GM04503 (cell line): ENCODE measurements around the gene ATOX1.
"Not testable (repeated sequence)": the region's sequence is repeated elsewhere in the genome, so short reads cannot be mapped to it uniquely, and the experiment has no call there.

Experiments used
- DNase-seq: peaks from one replicate; pipeline ENCODE4 v3.0.0-alpha.2; 2012; ENCODE audit warnings: low read depth

Gene ATOX1, protein sequence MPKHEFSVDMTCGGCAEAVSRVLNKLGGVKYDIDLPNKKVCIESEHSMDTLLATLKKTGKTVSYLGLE

DNA sequence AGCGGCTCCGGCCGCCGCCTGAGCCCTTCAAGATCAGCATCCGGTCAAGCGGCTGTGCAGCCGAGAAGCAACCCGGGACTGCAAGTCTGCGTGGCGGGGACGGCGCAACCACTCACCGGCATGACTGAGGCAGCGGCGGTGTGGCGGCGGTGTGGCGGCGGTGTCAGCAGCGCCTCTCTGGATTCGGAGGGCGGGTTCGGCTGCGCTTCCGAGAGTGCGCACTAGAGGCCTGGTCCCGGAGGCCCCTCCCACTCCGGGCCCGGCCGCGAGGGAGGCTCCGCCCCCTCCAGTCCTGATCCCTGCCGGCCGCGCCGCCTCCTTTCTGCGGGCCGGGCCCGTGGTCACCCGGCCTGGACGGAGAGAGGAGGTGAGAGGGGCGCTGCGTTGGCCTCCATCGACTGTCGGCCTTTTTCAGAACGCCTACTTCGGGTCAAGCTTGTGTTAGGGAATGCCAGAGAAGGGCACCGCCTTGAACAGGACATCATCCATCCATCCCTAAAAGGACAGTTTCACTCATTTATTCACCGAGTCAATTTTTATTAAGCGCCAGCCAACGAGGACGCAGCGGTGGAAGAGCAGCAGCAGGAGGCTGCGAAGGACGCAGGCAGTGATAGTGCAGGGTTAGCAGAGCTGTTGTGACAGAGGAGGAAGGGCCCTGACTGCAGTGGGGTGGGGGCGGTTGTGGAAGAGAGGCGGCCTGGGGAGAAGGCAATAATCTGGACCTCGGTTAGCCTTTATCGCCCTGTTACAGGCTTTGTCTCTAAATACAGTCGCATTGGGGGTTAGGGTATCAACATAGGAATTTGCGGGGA, at the start of gene ATOX1:
ATOX1 (minus strand) TSS at position 202 of the 812 bp plus-strand sequence; CDS start at position 122, 80 bp downstream.
- DNase-seq = no peak

DNA sequence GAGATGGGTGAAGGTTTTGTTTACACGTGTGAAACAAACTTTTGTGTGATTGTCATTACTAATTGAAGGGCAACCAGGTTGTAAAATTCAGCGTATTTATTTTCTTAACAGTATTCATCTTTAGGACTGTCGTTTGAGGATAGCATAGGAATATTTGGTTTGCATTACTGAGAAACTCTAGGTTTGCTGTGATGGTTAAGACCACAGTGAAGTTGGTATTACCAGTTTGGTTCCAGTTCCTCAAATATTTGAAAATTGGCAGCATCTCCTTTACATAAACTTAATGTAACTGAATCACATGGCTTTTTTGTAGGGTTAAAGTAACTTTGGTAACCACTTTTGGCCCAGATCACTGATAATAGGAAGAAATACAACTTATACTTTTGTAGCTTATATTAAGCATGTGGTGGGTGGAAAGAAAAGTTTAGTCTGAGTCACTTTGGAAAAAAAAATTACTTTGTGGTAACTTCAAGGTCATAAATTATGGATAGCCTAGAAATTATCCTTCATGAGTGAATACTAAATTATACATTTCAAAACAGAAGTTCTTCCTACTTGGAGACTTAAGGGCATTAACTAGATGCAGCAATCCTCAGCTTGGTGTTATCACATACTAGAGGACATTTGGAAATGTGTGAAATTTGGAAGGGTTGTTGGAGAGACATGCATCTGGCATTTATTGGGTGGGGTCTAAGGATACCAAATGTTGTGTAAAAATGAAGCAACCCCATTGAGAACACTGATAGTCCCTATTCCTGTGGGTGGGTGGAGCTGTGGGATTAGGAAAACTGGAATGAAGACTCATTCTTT, 47.2 kb upstream of the ATOX1 start:
- peak; percentile 80 for DNase-seq

DNA sequence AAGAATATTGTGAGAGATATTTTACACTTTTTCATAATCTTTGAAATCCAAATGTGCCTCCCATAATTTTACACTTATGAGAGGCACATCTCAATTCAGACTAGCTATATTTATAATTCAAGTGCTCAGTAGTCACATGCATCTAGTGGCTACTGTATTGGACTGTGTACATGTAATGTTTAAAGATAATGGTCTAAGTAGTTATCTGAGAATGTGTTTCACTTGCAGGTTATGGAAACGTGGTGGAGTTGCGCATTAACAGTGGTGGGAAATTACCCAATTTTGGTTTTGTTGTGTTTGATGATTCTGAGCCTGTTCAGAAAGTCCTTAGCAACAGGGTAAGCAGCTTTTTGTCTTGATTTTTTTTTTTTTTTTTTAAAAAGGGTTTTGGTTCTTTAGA, 42.1 kb upstream of the ATOX1 start:
- no peak for DNase-seq

DNA sequence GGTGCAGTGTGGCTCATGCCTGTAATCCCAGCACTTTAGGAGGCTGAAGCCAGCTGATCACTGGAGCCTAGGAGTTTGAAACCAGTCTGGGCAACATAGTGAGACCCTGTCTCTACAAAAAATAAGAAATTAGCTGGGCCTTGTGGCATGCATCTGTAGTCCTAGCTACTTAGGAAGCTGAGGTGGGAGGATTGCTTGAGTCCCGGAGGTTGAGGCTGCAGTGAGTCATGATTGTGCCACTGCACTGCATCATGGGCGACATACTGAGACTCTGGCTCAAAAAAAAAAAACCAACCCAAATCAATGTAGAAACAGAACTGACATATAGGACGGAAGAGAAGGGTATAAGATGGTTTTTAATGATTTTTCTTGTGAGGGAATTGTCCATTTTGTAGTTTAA, 41.0 kb upstream of the ATOX1 start:
- no peak for DNase-seq

DNA sequence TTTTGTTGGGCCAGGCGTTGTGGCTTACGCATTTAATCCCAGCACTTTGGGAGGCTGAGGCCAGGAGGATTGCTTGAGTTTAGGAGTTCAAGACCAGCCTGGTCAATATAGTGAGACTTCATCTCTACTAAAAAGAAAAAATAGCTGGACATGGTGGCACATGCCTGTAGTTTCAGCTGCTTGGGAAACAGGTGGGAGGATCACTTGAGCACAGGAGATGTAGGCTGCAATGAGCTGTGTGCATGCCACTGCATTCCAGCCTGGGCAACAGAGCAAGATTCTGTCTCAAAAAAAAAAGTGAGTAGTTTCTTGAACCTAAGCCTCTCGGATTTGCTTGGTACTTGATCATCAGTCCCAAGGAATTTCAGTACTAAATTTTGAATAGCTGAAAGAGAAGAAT, 40.2 kb upstream of the ATOX1 start:
- DNase-seq = no peak

DNA sequence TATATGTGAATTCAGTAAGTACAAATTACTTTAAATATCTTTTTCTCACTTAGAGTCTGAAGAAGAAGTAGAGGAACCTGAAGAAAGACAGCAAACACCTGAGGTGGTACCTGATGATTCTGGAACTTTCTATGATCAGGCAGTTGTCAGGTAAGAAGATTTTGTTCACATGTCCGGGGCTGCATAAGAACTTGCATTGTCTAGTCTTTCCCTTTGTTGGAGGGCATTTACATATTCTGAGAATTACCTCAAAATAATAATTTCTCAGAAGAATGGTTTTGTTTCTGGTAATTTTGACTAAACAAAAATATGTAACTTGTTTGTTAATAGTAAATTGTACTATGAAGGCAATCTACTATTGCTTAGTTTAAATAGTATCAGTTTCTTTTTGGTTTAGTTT, 37.0 kb upstream of the ATOX1 start:
- no peak for DNase-seq

DNA sequence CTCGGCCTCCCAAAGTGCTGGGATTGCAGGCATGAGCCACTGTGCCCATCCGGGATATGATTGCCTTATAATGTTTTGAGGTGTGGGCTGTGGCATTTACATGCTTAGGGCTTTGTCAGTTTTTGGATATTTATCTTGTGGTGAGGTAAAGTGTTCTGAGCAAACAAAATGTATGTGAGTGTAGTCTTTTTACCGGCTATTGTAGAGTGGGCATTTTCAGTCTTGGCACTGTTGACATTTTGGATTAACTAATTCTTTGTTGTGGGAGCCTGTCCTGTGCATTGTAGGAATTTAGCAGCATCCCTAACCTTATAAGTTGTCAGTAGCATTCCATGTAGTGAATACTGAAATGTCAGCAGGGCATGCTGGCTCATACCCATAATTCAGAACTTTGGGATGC, 34.9 kb upstream of the ATOX1 start:
- no peak for DNase-seq

DNA sequence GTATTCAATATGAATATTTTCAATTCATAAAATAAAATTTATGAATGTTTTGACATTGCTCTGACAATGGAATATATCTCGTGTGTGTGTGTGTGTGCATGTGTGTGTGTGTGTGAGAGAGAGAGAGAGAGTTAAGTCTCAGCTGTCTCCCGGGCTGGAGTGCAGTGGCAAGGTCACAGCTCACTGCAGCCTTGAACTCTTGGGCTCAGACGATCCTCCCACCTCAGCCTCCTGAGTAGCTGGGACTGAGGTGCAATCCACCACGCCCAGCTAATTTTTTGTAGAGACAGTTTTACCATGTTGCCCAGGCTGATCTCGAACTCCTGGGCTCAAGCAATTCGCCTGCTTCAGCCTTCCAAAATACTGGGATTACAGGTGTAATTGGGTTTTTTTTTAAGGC, 29.4 kb upstream of the ATOX1 start:
- no peak for DNase-seq

DNA sequence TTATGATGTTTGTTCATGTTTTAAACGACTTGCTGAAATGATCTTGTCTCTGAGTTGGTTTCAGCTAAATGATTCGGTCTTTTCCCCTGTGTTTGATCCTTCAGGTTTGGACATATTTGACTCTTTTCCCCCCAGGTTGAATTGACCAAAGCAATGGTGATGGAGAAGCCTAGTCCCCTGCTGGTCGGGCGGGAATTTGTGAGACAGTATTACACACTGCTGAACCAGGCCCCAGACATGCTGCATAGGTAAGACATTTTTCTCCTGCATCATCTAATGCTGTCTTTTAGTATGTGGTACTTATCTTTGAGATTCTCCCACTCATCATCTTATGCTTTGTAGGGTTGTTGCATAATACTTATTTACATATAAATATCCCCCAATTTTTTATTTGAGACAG, 28.0 kb upstream of the ATOX1 start:
- no peak for DNase-seq

DNA sequence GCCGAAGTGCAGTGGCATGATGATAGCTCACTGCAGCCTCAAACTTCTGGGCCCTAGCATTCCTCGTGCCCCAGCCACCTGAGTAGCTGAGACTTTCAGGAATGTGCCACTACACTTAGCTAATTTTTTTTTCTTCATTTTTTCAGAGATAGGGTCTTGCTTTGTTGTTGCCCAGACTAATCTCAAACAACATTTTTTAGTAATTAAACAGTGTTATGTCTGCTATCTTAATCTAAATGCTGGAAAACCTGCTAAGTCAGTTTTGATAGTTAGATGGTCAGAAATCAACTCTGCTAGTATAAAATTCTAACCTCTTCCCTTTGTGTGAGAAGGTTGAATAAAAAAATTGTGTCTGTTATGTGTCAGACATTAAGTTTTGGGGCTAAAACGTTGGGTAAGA, 25.7 kb upstream of the ATOX1 start:
- DNase-seq = no peak

DNA sequence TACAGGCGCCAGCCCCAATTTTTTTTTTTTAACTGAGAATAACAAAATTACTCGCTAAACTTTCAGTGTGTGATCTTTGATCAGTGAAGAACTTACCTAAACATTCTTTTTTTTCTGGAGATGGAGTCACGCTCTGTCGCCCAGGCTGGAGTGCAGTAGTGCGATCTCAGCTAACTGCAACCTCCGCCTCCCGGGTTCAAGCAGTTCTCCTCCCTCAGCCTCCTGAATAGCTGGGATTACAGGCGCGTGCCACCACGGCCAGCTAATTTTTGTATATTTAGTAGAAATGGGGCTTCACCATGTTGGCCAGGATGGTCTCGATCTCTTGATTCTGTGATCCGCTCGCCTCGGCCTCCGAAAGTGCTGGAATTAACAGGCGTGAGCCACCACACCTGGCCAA, 25.2 kb upstream of the ATOX1 start:
- not testable (repeated sequence) for DNase-seq

DNA sequence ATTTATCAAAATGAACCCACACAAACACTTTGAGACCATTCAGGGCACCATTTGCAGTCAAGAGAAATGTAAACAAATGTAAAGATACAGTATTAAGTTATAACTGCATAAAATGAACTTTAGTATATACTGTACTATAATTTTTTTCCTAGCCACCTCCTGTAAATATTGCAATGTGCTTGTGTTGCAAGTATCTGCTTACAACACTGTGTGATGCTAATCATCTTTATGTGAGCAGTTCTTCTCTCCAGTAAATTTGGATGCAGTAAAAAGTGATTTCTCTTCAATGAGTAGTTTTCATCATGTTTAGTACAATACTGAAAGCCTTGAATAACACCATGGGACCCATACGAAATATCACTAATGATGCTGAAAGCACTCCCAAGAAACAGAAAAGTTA, 22.8 kb upstream of the ATOX1 start:
- no peak for DNase-seq

DNA sequence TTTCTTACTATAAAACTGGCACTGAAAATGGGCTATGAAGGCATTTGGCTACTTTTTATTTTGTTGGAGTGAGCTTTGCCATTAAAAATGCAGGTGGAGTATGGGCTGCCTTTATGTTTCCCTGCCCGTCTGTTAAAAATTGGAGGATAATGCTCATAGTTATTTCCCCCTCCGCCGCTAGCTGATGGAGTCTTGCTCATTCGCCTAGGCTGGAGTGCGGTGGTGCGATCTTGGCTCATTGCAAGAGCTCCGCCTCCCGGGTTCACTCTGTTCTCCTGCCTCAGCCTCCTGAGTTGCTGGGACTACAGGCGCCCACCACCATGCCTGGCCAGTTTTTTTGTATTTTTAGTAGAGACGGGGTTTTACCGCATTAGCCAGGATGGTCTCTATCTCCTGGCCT, 21.9 kb upstream of the ATOX1 start:
- DNase-seq = no peak

DNA sequence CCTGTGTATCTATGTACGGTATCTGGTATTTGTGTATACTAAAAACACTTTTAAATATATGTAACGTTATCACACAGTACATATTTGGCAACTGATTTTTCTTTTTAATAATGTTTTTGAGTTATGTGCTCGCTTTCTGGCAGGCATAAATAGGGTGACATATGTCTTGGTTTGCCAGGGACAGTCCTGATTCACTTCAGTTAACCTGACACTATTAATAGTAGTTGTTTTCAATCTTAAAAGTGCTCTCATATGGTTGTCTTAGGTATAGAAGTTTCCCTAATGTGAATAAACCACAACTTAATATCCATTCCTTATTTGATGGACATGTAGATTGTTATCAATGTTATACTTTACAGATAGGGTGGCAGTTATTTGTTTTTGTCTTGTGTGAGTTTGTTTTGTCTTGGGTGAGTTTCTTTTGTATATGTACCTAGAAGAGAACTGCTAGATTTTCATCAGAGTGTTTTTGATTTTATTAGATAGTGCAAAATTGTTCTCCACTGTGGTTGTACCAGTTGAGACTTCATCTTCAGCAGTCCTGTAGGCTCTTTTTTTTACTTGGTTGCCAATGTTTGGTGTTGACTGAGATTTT, 21.2 kb upstream of the ATOX1 start:
- DNase-seq = no peak

DNA sequence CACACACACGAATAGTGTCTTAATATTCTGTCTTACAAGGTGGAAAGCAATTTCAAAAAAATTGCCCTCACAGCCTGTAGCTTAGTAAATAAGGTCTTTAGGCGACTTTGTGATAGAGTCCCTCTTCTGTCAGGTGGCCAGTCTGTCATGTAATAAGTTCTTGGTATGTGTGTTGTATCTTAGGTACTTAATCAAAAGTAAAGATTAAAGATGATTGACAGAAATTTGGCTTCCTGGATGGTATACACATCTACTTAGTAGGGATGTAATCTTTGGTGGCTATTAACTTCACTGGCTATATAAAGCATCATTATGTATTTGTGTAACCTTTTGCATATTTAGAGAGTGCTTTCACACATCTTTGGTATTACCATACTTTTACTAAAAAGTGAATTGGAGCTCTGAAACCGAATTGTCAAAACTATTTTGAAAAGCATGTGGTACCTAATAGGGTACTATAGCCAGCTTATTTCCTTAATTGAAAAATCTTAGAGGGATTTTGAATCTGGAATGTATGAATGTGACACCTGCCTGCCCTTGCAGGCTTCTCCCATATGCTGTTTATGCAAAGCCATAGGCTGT, 16.7 kb upstream of the ATOX1 start:
- no peak for DNase-seq

DNA sequence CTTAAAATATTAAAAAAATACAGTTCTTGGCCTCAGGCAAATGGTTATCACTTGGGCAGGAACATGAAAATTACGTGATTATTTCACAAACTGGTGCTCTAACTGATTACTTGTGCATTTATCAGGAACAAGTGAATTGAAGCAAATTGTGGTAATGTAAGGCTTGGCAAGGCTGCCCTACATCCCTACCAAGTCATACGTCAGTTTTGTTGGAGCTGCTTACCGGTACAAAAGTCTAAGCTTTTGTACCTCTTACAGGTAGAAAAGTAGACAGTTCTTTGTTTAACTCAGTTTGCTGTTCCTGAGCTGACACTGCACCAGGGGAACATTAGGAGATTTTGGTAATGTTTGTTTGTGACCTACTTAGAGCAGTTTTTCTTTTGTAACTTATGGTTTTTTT, 15.5 kb upstream of the ATOX1 start:
- DNase-seq = no peak

DNA sequence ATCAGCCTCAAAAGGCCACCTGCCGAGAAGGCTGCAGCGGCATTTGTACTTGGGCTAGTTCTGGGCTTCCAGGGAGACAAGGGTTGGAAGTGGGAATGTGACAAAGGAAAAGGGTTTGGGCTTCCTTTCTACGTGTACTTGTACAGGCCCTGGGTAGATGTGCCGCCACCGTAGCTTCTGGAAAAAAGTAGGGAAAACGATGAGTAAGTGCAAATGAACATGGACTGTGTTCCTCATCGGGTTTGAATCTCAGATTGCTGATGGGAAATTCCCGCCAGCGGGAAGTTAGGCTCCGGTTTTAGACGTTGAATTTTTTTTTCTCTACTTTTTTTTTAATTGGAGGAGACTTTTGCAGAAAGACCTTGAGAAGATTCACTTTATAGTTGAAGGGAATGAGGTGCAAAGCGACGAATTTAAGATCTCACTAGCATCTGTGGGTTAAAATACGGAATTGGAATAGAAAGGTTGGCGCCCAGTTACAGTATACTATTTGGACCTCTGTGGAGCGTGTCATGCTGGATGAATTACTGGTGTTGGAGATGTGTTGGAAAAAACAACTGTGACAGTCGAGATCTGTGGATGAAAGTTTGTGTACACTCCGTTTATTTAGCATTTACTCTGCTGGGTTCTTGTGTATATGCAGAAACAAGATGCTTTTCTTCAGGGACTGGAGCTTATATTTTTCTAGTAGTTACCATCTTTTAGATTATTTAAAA, 14.6 kb upstream of the ATOX1 start:
- DNase-seq = no peak

DNA sequence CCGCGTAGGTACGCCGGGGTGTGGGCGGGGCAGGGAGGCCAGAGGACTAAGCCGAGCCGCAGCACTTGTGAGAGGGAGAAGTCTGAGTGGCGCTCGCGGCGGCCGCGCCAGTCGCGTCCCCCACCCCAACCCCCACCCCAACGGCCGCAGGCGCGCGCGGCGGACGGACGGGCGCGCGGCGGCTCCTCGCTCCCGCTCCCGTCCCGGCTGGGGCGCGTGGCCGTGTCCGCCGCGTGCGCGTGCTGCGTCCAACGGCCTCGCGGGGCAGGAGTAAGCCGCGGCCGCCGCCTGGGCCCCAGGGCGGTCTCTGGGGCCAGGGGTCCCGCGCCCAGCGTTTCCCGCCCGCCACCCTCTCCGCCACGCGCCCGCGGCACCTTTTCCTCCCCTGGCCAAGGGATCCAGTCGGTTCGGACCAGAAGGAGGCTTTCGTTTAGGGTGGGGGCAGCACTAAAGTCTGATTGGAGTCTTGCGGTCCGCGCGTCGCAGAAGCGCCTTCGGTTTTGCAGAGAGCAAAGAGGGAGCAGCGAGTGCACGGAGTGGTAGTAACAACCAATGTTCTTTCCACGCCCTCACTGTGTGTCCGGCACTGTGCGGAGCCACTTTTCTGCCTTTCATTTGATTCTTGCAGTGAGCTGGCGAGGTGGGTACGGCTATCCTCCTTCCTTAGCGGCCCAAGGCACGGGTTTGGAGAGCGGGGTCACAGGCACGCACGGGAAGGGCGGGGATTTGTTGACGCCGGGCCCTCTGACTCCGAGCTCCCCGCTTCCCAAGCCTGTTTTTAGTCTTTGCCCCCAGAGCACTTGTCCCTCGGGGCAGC, 13.8 kb upstream of the ATOX1 start:
- no peak for DNase-seq

DNA sequence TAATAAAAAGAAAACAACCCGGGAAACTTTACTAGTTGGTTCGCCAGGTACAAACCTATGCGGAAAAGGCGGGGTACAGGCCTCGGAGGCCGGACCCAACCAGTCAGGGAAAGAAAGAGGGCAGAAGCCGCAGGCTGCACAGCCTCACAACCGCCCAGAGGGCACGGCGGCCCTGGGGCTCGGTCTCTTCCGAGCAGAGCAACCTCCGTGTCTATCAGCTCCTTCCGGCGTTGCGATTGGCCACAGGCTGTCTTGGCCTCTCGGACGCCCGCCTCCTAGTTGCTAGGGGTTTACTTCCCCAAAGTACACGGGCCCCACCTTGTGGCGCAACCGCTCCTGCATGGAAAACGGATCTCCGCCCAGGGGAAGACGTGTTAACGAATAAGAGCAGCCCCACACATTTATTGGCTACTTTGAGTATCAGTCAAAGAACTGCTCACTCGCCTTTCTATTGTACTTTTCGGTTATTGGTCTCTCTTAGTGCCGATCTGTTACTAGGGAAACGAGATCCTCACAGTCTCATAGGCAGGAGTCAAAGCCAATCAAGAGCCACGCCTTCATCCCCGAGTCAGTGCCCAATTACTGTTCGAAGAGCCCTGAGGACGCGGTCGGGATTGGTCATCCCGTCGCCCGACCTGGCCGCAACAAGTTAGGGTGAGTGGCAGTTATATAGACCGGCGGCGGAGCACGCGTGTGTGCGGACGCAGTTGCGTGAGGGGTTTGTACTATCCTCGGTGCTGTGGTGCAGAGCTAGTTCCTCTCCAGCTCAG, 13.0 kb upstream of the ATOX1 start, which contains the start of gene G3BP1:
G3BP1 (plus strand) TSS at position 696 of the 770 bp plus-strand sequence. CDS start 14,667 bp downstream, outside the sequence.
- peak; percentile 100 for DNase-seq
